ENCODE measurements around the gene B4GALNT1.

DNA sequence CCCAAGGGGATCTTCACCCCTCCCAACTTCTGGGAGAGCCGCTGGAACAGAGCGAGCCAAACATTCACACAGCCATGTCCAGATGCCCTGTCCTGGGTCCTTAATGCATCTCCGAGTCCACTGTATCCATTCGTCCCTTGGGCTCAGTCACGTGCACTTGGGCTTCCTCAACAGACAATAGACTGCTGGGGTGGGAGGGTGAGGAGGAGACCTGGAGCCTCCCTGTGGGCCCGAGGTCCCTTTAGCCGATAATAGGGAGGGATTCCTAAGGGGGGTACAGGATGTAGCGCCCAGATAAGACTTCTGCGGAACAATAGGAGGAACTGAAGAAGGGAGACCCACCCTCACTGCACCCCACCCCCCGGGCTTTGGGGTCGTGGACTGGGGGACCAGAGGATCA lies 15.1 kb downstream of the B4GALNT1 start:
- TF ChIP-seq, protein P1, sequence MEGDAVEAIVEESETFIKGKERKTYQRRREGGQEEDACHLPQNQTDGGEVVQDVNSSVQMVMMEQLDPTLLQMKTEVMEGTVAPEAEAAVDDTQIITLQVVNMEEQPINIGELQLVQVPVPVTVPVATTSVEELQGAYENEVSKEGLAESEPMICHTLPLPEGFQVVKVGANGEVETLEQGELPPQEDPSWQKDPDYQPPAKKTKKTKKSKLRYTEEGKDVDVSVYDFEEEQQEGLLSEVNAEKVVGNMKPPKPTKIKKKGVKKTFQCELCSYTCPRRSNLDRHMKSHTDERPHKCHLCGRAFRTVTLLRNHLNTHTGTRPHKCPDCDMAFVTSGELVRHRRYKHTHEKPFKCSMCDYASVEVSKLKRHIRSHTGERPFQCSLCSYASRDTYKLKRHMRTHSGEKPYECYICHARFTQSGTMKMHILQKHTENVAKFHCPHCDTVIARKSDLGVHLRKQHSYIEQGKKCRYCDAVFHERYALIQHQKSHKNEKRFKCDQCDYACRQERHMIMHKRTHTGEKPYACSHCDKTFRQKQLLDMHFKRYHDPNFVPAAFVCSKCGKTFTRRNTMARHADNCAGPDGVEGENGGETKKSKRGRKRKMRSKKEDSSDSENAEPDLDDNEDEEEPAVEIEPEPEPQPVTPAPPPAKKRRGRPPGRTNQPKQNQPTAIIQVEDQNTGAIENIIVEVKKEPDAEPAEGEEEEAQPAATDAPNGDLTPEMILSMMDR (IDR thresholded peaks at IDR 0.05) = no peak
- no peak for TF ChIP-seq POLR2A (IDR thresholded peaks at IDR 0.05)

Measured in thyroid gland (tissue), 4 donors.